Lower leg skin (tissue), 3 donors: ENCODE results near the gene DYRK1A.

Experiments
- POLR2A ChIP-seq, 2 donors: fragments of 450-650 bp; IDR thresholded peaks; one replicate each; pipeline ENCODE4 v1.6.1; 2016 to 2017; ENCODE audit warnings: antibody characterized with exemption in 2 of 2, mild to moderate bottlenecking in 1 of 2, moderate library complexity in 1 of 2
- TF ChIP-seq, protein P1 (sequence below), 3 donors: fragments of 450-650 bp; IDR thresholded peaks; one replicate each; pipeline ENCODE4 v1.5.1; 2016; ENCODE audit warnings: antibody characterized with exemption in 3 of 3, mild to moderate bottlenecking in 3 of 3, moderate library complexity in 2 of 3

DNA sequence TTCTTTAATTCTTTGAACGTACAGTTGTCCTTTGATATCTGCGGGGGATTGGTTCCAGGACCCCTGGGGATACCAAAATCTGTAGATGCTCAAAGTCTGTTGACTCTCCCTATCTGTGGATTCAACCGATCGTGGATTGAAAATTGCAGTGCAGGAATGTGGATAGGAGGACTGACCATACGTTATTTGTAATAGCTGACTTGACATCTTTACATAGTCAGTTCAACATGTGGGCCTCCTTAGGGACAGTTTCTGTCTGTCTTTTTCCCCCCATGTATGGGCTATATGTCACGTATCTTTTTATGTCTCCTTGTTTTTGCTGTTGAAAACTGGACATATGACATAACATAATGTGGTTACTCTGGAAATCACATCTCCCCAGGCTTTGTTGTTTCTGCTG lies 204.9 kb downstream of the DYRK1A start:
- TF ChIP-seq, protein P1, sequence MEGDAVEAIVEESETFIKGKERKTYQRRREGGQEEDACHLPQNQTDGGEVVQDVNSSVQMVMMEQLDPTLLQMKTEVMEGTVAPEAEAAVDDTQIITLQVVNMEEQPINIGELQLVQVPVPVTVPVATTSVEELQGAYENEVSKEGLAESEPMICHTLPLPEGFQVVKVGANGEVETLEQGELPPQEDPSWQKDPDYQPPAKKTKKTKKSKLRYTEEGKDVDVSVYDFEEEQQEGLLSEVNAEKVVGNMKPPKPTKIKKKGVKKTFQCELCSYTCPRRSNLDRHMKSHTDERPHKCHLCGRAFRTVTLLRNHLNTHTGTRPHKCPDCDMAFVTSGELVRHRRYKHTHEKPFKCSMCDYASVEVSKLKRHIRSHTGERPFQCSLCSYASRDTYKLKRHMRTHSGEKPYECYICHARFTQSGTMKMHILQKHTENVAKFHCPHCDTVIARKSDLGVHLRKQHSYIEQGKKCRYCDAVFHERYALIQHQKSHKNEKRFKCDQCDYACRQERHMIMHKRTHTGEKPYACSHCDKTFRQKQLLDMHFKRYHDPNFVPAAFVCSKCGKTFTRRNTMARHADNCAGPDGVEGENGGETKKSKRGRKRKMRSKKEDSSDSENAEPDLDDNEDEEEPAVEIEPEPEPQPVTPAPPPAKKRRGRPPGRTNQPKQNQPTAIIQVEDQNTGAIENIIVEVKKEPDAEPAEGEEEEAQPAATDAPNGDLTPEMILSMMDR (IDR thresholded peaks at IDR 0.05) = no peak
- no peak for TF ChIP-seq POLR2A (IDR thresholded peaks at IDR 0.05)
